ENCODE results near the gene CNGA4. TPM values are rescaled to one million over a fixed set of nuclear protein-coding genes. Genes with fewer than 3 reads are reported as not detected.
"Not testable (repeated sequence)": the region's sequence is repeated elsewhere in the genome, so short reads cannot be mapped to it uniquely, and the experiment has no call there.

Gene CNGA4
- total and polyA plus RNA-seq, 2 of the 4 experiments (the other 2 are of a cell fraction): under 0.01 to 0.12 TPM

GRCh38 chr11:6248248-6248647 is 9.4 kb downstream of the CNGA4 start:
- Histone ChIP-seq H4K5ac (ENCODE audit: low read depth, low read length) (no peak overlapping the region), H3K79me1 (ENCODE audit: low read depth in 1 of 2, low read length in 2 of 2) (no peaks in the 10 kb centered on the region), H3K18ac (ENCODE audit: low read depth, low read length) (no peak overlapping the region), H3K23ac (ENCODE audit: low read depth, low read length) (no peak overlapping the region), H3K27ac (ENCODE audit: insufficient read depth, low read length) (no peak overlapping the region), H3K14ac (replicated peaks; ENCODE audit: low read depth, low read length) (no peak overlapping the region), H2BK120ac (ENCODE audit: low read depth, low read length) (no peak overlapping the region), H3K4me1 (ENCODE audit: control insufficient read depth, insufficient read depth, low read length) (peaks cover 11% of the 10 kb centered on the region), H2BK15ac (ENCODE audit: low read depth, low read length) (no peak overlapping the region), H3K4me2 (ENCODE audit: low read depth, low read length) (no peak overlapping the region), H2AK9ac (replicated peaks; ENCODE audit: low read depth, low read length, poor library complexity) (no peak overlapping the region), H4K91ac (ENCODE audit: insufficient read depth, low read depth, low read length) (no peak overlapping the region), H3K4ac (ENCODE audit: low read depth, low read length) (no peak overlapping the region), H3K9me1 (ENCODE audit: insufficient read depth, low read length) (no peaks in the 10 kb centered on the region), H3K56ac (ENCODE audit: extremely low read depth, insufficient read depth, low read length) (no peak overlapping the region), H3K36me3 (ENCODE audit: control insufficient read depth, insufficient read depth, low read length) (no peaks in the 10 kb centered on the region), H2AFZ (replicated peaks; ENCODE audit: low read length, poor library complexity) (no peak overlapping the region), H4K20me1 (ENCODE audit: insufficient read depth, low read length) (no peaks in the 10 kb centered on the region), H3K9me3 (ENCODE audit: control insufficient read depth, insufficient read depth, low read length) (no peaks in the 10 kb centered on the region), H3K4me3 (ENCODE audit: insufficient read depth, low read depth, low read length) (no peak overlapping the region), H2BK5ac (ENCODE audit: low read depth, low read length, poor library complexity, severe bottlenecking) (no peak overlapping the region), H2BK20ac (ENCODE audit: low read depth, low read length) (no peak overlapping the region), H3K27me3 (ENCODE audit: control insufficient read depth, insufficient read depth, low read length) (peaks cover 12% of the 10 kb centered on the region), H4K8ac (ENCODE audit: low read depth in 2 of 2, low read length in 2 of 2) (no peak overlapping the region), H2AK5ac (ENCODE audit: low read depth, low read length) (no peak overlapping the region), H3K9ac (ENCODE audit: low read depth, low read length) (no peak overlapping the region)
- ATAC-seq (ENCODE audit: low read depth) (no peak), DNase-seq (peak; percentile 25)
- in situ Hi-C loops (cut with MboI; ENCODE audit: low sequenced_read_pairs): loop anchor here (5.0 kb wide), 1 partner anchor 104 kb away; no protein-coding TSS in a partner anchor
- dilution Hi-C loops (cut with HindIII; ENCODE audit: low sequenced_read_pairs, unreplicated experiment): no loop called here
- intact Hi-C loops (cut with micrococcal nuclease): no loop called here
- ChIA-PET CTCF (interaction anchor here (4.0 kb wide), 1 partner anchor 114 kb away, joined by 43 read pairs; no protein-coding TSS in a partner anchor), POLR2A (ENCODE audit: unreplicated experiment) (no interaction called here)
- TF ChIP-seq SMC3 (IDR thresholded peaks at IDR 0.05; ENCODE audit: low read depth, low read length) (no peak), ELK1 (IDR thresholded peaks at IDR 0.05; ENCODE audit: borderline replicate concordance, low read depth, low read length) (no peak), USF2 (IDR thresholded peaks at IDR 0.05; ENCODE audit: low read depth, low read length) (no peak), MAFK (IDR thresholded peaks at IDR 0.05; ENCODE audit: low read depth, low read length) (no peak), MAZ (IDR thresholded peaks at IDR 0.05; ENCODE audit: borderline replicate concordance, low read depth, low read length) (no peak), CHD1 (IDR thresholded peaks at IDR 0.05; ENCODE audit: low read depth, low read length) (no peak), CEBPB (IDR thresholded peaks at IDR 0.05; ENCODE audit: low read depth, low read length) (0 out of 2 replicates have a peak, but pooled peaks have one; percentile 22)
- BruUV-seq (replicated peaks): no TSS peak
- WGBS, 2 experiments (ENCODE audit: extremely low coverage in 2 of 2, insufficient read length in 1 of 2): no CpG with 5 or more reads among the region's 1 CpG

GRCh38 chr11:6248897-6249296 is 10.0 kb downstream of the CNGA4 start:
- no CpG with 5 or more reads among the region's 3 CpGs for WGBS, 2 experiments (ENCODE audit: extremely low coverage in 2 of 2, insufficient read length in 1 of 2)
- in situ Hi-C loops (cut with MboI; ENCODE audit: low sequenced_read_pairs): loop anchor here (5.0 kb wide), 1 partner anchor 103 kb away; no protein-coding TSS in a partner anchor
- H3K9ac ChIP-seq (ENCODE audit: low read depth, low read length); H3K4ac ChIP-seq (ENCODE audit: low read depth, low read length); H3K4me3 ChIP-seq (ENCODE audit: insufficient read depth, low read depth, low read length); H3K4me2 ChIP-seq (ENCODE audit: low read depth, low read length); H3K18ac ChIP-seq (ENCODE audit: low read depth, low read length); H2BK20ac ChIP-seq (ENCODE audit: low read depth, low read length); H3K36me3 ChIP-seq (ENCODE audit: control insufficient read depth, insufficient read depth, low read length); H2BK120ac ChIP-seq (ENCODE audit: low read depth, low read length); DNase-seq; H4K20me1 ChIP-seq (ENCODE audit: insufficient read depth, low read length); H3K9me3 ChIP-seq (ENCODE audit: control insufficient read depth, insufficient read depth, low read length); H3K56ac ChIP-seq (ENCODE audit: extremely low read depth, insufficient read depth, low read length); H2BK15ac ChIP-seq (ENCODE audit: low read depth, low read length); H3K27ac ChIP-seq (ENCODE audit: insufficient read depth, low read length); BruUV-seq (replicated peaks); H4K91ac ChIP-seq (ENCODE audit: insufficient read depth, low read depth, low read length); H3K9me1 ChIP-seq (ENCODE audit: insufficient read depth, low read length); H3K14ac ChIP-seq (replicated peaks; ENCODE audit: low read depth, low read length); H2AK5ac ChIP-seq (ENCODE audit: low read depth, low read length); intact Hi-C loops (cut with micrococcal nuclease); H3K27me3 ChIP-seq (ENCODE audit: control insufficient read depth, insufficient read depth, low read length); H3K79me1 ChIP-seq (ENCODE audit: low read depth in 1 of 2, low read length in 2 of 2); dilution Hi-C loops (cut with HindIII; ENCODE audit: low sequenced_read_pairs, unreplicated experiment); ATAC-seq (ENCODE audit: low read depth); H4K5ac ChIP-seq (ENCODE audit: low read depth, low read length); H4K8ac ChIP-seq (ENCODE audit: low read depth in 2 of 2, low read length in 2 of 2); H3K23ac ChIP-seq (ENCODE audit: low read depth, low read length); POLR2A ChIA-PET (ENCODE audit: unreplicated experiment); H2BK5ac ChIP-seq (ENCODE audit: low read depth, low read length, poor library complexity, severe bottlenecking); H2AFZ ChIP-seq (replicated peaks; ENCODE audit: low read length, poor library complexity); H2AK9ac ChIP-seq (replicated peaks; ENCODE audit: low read depth, low read length, poor library complexity): not testable (repeated sequence)
- H3K4me1 ChIP-seq (ENCODE audit: control insufficient read depth, insufficient read depth, low read length): peaks cover 11% of the 10 kb centered on the region
- CTCF ChIA-PET: interaction anchor here (4.0 kb wide), 1 partner anchor 113 kb away, joined by 43 read pairs; no protein-coding TSS in a partner anchor
